Adrenal gland (tissue), 5 donors: ENCODE measurements around the gene WDR59.

Source experiments
- POLR2A ChIP-seq, 2 donors: fragments of 450-650 bp; IDR thresholded peaks; one replicate each; pipeline ENCODE4 v1.6.1; 2017; ENCODE audit warnings: antibody characterized with exemption in 2 of 2, mild to moderate bottlenecking in 2 of 2, moderate library complexity in 1 of 2
- TF ChIP-seq, protein P1 (sequence below), 6 experiments: fragments of 450-650 bp in 4 of 6; fragments of 200-600 bp in 2 of 6; sonication (generic) in 1 of 6; IDR thresholded peaks; 1 replicate in 5 of 6; 2 replicates in 1 of 6; pipeline versions ENCODE4 v1.5.1 to v1.8.0; 2016 to 2021; ENCODE audit warnings: antibody characterized with exemption in 6 of 6, mild to moderate bottlenecking in 2 of 6, moderate library complexity in 1 of 6
- donor health status: DM: no; HTN: no; CAD: no.

DNA sequence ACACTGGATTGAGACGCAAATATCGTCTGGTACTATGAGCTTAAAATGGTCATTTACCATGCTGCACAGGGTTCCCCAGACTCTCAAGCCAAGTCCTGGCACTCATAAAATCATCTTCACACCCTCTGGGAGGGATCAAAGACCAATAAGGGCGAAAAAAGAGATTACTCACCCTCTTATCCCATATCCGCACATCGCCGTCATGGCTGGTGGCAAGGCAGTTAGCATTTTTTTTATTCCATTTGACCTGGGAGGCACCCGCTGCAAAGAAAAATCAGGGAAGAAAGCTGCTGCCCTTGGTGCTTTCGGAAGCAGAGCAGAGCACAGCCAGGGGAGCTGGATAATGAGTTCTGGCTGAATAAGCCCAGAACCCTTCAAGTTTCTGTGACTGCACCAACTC lies 42.4 kb downstream of the WDR59 start:
- TF ChIP-seq, protein P1, sequence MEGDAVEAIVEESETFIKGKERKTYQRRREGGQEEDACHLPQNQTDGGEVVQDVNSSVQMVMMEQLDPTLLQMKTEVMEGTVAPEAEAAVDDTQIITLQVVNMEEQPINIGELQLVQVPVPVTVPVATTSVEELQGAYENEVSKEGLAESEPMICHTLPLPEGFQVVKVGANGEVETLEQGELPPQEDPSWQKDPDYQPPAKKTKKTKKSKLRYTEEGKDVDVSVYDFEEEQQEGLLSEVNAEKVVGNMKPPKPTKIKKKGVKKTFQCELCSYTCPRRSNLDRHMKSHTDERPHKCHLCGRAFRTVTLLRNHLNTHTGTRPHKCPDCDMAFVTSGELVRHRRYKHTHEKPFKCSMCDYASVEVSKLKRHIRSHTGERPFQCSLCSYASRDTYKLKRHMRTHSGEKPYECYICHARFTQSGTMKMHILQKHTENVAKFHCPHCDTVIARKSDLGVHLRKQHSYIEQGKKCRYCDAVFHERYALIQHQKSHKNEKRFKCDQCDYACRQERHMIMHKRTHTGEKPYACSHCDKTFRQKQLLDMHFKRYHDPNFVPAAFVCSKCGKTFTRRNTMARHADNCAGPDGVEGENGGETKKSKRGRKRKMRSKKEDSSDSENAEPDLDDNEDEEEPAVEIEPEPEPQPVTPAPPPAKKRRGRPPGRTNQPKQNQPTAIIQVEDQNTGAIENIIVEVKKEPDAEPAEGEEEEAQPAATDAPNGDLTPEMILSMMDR (IDR thresholded peaks at IDR 0.05) = no peak
- TF ChIP-seq POLR2A (IDR thresholded peaks at IDR 0.05) = no peak
